GM19372 (cell line): ENCODE data around the gene PACSIN3.

Source experiments
- ATAC-seq: cut with Tn5 transposase; IDR thresholded peaks from one replicate; pipeline ENCODE4 v1.9.1; 2021; ENCODE audit warnings: mild to moderate bottlenecking, low read depth, moderate library complexity; ENCODE audit not compliant: unreplicated experiment

Gene PACSIN3

DNA sequence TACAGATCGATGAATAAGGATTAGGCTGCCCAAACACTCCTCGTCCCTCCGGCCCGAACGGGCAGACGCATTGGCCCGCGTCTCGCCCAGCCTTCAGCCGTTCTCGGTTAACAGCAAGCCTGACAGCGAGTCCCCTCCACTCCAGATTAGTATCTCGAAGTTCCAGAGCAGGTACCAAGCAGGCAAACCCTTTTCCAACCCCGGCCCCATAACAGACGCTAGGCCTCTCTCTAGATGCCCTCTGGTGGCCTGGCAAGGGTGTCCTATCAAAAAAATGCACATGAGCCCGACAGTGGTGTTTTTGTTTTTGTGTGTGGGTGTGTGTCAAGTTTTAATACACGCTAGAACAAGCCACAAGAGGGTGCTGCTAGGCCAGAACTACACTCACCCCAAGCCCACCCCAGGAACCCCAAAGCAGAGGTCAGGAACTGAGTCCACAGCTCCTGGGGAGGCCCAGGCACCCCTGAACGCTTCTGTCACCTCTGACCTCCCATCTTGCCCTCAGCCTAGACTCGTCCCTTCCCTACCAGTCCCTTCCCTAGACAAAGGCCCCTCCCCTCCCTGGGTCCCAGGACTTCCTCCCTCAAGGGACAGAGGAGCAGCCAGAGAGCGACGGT is 8.9 kb downstream of the PACSIN3 start:
- ATAC-seq, result peak; percentile 44

DNA sequence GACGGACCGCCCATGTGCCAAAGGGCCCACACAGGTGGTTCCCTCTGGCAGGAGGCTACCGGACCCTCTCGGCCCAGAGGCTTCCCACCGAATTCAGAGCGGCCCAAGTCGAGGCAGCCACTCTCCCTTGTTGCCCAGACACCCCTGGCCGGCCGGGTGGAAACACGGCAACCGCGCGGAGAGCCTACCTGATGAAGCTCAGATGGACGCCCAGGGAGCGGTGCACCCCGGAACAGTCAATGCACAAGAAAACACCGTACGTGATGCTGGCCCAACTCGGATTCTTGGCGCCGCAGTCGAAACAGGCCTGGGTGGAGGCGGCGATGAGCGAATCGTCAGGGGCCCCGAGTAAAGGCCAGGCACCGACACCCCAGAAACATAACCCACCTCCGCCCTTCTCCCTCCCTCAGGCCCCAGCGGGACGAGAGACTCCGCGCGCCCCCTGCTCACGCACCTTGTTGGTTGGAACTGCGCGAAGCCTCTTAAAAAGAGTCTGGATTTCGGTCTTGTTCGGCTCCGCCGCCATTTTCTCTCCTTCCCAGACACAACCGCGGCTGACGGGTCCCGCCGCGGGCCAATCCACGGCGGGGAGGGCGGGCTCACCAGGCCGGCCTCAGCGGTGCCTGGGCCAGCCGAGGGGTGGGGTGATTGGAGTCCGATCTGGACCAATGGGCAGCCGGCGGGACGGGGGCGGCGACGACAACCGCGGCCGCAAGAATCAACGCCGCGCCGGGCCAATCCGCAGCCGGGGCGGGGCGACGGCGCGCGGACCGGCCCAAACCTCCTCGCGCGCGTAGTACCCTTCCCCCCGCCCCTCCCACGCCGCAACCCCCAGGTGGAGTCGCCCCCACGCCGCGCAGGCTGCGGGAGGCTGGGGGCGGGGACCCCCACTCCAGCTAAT is 9.7 kb downstream of the PACSIN3 start, which contains the start of gene ARFGAP2:
Gene ARFGAP2 (minus strand): TSS at position 552 of the 901 bp plus-strand sequence. CDS start 26 bp downstream, at position 526.
- peak; percentile 88 for ATAC-seq

DNA sequence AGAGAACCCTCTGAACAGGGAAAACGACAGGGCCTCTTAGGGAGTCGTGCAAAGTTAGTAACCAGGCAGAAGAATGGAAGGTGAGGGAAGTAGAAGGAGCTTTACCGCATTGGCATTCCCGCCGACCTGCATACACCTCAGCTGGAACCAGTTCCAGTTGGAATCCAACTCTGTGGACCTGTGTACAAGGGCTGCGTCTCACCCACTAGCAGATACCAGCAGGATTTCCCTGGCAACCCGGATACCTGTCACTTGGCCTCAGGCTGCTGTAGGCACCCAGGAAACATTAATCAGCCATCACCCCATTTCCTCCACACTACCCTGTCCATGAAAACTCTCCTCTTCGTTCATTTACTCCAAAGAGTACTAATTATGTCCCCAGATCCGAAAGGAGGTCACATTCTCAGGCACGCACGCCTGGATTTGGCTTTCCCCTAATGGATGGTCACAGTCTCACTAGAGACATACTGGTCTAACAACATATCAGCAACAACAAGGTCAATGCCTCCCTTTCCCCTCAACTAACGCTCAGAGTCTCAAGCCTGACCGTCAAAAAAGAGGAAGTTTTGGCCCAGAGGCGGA is 10.4 kb downstream of the PACSIN3 start:
- ATAC-seq, result no peak

DNA sequence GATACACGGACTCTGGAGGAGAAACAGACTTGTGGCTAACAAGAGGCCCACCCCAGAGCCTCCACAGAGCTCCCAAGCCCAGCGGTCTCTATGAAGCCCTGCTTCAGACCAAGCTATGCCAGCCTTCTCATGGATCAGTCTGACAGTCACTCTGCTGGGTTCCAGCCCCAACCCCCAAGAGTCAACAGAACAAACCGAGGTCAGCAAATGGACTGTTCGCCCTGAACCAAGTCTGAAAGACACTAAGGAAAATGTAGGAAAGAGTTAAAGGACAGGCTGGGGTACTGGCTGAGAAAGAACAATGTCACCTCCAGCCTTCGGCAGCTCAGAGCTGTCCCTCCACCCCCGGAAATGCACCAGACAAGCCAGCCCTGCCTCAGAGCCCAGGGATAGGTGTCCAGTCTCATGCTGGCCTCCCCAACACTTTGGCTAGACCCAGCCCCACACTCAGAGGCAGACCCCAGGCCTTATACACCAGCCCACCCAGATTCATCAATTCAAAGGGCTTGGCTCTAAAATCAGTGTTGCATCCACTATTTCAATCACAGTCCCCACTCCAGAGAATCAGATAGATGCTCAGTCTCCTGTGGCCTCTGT is 13.4 kb downstream of the PACSIN3 start:
- no peak for ATAC-seq

DNA sequence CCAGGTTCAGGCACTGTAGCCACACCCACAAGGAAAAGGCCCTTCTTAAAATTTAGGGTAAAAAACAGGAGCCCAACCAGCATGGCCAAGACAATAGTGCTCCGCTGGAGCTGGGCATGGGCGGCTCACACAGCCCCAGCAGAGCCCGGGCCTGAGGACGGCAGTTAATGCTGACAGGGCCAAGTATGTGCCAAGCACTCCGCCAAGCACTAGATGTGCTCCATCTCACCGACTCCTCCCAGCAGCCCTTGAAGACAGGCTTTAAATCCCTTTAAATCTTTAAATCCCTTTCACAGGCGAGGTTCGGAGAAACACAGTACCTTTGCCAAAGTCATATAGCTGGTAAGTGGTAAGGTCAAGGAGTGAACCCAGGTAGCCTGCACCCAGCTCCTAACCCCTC is 14.4 kb downstream of the PACSIN3 start:
- no peak for ATAC-seq

DNA sequence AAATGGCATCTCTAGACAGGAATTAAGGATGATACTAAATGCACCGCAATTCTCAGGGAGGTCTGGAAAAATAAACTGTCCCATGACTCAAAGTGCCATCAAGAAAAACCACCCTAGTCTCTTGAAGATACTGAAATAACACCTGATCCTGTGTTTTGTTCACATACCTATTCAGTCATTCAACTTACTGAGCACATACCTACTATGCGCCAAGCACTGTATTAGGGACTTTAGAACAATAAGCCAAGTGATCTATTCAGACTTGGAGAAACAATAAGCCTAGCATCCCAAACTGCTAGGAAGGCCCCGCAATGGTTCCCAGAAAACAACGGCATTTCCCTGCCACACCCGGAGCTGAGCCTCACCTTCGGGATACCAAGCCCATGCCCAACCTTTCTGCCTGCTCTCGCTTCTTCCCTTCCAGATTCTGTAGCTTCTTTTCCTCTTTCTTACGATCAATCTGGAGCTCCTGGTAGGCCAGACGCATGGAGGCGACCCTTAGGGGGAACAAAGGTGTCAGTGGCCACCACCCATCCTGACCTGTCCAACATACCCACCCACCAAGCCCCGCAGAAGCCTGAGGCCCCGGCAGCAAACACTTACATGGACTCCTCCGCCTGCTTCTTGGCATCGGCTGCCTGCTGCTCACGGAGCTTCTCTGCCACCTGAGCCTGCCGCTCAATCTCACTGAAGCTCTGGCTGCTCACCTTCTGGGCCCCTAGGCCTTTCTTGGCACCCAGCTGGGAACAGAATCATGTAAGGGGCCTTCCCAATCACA is 15.0 kb downstream of the PACSIN3 start:
- ATAC-seq, result no peak

DNA sequence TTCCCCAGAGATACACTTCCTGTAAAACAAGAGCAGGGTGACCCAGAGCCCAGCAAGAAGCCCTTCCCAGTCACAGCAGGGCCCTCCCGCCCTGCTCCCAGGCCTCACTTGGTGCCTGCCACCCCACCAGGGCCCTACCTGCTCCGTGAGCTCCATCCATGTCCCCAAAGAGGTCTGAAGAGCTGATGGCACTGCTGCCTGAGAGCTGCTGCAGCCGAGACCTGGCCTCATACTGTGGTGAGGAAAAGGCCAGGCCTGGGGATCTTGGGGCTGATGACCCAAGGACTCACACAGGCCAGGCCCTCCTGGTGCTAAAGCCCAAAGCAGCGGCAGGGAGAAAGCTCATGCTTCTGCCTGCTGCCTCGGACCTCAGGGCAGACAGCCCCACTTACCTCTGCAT is 19.9 kb downstream of the PACSIN3 start:
- ATAC-seq, result no peak

DNA sequence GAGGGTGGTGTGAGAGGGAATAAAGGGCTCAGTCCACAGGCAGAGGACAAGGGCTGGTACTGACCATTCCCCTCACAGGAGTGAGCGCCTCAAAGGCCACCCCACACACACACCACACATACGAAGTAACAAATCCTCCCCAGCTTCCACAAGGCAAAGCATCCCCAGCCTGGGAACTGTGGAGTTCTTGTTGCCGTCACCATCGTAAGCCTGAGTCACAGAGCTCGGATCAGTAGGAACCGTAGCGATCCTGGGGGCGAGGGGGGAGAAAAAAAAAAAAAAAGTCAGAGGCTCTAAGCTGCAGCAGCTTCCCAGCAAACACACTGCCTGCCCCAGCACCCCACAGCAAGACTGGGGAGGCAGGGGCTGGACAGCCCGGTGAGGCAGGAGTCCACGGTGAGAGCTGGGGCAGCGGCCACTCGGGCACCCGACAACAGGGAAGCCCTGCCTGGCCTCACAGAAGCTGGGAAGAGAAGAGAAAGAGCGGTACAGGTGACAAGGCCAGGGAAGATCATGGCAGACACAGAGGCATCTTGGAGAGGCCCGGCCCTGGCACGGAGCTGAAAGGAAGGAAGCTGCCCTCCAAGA is 20.9 kb downstream of the PACSIN3 start:
- no peak for ATAC-seq

DNA sequence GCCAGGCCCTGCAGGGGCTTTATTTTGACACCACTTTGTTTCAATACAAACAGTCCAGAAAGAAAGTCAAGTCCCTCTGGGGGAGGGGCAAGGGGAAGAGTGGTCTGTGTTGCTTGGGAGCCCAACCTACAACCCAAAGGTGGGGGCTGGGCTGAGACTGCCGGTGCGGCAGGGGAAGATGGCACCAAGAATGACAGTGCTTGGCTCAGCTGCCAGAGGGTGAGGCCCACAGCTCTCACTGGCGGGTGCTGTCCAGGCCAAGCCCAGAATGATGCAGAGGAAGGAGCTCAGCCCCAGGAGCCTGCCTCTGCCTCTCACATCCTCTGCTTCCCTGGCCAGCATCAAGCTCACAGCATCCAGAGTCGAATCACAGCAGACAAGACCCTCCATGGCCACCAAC is 21.9 kb downstream of the PACSIN3 start:
- no peak for ATAC-seq

DNA sequence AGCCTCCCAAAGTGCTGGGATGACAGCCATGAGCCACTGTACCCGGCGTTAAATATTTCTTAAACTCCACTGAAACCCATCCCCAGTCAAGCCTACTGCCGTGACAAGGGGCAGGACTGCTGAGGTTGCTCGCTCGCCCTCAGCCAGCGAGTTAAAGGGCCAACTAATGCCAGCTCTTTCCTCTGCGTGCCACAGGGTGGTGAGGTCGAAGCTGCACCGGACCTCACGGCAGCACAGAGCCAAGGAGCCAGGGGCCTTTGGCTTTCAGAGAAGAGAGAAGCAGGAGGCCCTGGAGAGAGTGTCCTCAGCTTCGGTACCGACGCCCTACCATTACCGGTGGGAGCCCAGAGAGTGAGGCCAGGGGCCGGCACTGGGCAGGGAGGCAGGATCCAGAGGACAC is 22.3 kb downstream of the PACSIN3 start:
- ATAC-seq, result no peak

DNA sequence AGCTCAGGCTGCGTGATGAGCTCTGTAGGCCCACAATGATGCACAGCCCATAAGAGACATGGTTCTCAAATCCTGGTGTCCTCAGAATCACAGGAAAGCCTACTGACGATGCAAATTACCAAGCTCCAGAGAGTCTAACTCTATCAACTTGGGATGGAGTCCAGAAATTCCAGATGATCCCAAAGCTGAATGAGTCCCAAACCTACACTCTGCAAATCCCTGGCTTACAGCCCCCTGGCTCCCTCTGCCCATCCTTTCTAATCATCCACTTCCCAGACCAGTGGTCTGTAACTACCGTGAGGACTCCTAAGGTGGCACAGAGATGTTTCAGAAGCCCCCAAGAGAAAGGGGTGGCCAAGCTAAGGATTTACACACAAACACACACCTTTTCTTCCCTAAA is 23.0 kb downstream of the PACSIN3 start:
- ATAC-seq, result no peak

DNA sequence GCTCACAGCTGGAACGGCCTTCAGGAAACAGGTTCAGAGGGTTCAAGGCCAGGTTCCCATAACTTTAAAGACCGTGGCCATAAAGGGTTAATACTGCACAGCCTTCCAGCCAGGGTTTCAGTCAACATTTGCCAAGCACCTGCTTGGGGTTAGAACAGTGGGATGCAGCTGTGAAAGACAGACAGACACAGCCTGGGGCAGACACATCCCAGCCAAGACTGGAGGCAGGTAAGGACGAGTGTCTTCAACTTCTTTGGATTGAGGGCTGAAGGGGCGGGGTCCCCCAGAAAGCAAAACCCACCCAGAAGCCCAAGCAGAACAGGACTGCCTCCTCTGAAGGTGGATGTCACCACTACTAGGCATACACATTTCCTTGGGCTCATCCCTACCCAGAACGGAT is 23.8 kb downstream of the PACSIN3 start:
- ATAC-seq, result no peak

DNA sequence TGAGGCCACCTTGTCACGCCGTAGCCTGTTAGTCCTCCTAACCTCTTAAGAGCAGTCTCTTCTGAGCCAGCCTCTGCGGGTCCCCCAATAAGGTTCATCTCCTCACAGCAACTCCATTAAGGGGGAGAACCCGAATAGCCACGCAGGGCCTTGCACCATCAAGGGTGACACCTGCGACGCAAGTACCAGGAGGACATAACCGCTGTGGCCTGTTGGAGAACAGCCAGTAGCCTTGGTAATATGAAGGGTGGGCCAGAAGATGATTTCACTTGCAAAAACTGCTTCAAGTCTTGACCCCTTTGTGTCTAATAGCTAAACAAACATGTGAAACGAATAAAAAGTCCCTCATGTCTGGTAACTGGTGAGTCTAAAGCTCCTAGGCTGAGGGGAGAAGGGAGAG is 24.3 kb downstream of the PACSIN3 start:
- ATAC-seq, result no peak

DNA sequence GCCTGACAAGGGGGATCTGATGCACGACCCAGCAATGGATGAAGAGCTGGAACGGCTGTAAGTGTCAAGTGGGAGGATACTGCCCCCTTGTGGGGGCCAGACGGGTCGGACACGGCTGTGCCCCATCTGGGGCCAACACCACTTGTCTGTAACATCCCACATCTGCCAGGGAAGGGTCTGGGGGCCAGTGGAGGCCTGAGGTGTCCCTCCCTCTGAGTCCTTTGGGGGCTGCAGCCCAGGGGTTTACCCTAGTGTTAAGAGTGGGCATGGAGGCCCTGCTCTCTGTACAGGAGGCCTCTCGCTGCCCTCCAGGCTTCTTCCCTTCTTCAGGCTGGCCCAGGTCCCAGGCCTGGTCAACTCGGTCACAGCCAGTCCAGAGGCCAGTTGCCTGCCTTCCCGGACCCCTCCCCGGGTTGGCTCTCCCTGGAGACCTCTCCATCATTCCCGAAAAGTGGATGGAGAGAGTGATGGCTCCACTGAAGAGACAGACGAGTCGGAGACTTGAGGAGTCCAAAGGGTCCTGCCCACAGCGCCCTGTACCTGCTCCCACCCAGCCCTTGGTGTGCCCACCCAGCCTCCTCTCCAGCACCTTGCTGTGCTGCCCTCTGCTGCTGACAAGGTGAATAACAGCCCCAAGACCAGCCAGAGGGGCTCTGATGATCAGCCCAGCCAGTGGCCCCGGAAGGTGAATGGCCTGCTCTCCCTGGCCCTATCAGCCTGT is 24.9 kb downstream of the PACSIN3 start:
- ATAC-seq, result peak; percentile 61

DNA sequence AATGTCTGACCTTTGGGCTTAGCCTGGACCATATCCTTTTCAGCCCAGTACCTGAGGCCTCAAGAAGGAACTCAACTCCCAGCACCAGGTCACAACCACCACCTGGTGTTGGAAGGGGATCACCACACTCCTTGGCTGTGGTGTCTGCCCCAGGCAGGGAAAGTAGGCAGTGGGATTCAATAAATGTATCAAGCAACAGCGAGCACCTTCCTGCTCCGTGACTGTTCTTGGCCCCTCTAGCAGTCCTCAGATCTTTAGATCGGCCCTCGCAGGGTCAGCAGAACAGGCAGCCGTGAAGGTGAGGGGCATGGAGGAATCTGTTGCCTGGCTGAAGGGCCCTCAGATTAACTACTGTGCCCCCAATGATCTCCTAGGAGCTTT is 25.5 kb downstream of the PACSIN3 start:
- no peak for ATAC-seq

DNA sequence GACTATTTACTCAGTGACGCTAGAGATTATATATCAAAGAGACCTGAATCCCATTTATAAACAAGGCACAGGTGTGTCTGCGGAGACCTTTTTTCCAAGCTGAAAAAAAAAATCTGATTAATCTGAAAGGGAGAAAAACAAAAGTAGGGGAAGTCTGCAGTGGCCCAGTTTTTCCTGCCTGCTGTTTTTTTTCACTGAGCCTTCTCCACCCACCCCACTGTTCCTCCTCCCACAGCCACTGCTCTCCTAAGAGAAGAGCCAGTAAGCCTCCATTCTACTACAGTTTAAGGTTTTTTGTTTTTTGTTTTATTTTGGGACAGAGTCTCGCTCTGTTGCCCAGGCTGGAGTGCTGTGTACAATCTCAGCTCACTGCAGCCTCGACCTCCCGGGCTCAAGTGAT is 28.0 kb downstream of the PACSIN3 start:
- no peak for ATAC-seq

DNA sequence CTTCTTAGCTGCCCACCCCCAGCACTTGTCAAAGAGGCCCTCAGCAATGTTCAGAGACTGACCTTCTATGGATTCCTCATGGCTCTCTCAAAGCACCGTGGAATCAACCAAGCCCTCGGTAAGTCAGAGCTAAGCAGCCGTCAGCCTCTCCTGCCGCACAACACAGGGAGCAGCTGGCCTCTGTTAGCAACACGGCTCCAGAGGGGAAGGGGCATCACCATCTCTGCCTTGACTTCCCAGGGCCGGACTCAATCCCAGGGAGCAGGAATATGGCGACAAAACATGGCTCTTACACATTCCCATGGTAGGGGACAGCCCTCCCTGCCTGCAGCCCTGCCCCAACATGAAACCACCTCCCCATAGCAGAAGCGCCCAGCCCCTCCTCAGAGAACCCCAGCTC is 28.4 kb downstream of the PACSIN3 start:
- no peak for ATAC-seq

DNA sequence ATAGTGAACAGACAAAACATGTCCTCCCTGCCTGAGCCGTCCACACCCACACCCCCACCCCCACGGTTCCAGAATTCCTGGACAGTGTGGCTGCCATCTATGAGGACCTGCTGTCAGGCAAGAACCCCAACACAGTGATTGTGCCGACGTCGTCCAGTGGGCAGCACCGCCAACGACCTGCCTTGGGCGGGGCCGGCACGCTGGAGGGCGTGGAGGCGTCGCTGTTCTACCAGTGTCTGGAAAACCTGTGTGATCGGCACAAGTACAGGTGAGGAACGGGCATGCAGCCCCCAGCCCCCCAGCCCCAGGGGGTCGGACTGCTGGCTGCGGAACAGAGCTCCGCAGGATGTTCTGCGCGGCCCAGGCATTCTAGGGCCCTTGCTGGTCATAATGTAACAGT is 29.3 kb downstream of the PACSIN3 start:
- no peak for ATAC-seq

DNA sequence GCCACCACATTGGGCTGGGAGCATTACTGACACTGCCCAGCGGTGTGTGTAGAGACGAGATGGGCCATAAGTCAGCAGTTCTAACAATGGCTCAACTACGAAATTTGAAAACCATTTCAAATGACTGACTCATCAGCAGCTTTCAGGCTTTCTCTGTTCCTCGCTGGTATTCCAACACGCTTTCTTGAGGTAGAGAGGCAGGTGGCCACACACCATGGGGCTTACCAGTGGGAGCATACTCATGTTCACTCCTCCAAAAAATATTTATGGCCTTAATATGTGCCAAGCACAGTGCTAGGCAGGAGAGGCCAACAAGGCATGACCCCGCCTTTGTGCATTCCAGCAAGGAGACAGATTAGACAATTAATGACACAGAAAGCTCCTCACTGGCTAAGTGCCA is 29.9 kb downstream of the PACSIN3 start:
- no peak for ATAC-seq

DNA sequence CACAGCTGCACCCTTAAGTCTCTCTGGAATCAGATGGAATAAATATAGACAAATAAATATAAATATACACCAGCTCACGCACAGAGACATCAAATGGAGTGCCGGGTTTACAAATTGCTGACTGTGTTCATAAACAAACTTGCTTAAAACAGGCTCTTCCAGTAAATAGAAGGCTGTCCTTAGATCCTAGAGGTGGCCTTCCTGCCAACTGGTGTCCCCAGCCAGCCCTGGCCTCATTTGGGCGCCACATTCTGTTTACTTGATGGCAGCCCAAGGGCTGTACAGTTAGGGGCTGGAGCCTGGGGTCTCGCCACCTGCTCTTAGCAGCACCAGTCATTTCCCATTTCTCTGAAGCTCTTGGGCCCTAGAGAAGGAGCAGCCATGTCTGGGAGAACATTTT is 30.4 kb downstream of the PACSIN3 start:
- ATAC-seq, result no peak
